Upper lobe of left lung (tissue), 4 donors: ENCODE results near the gene HAO1.

Experiments
- CTCF ChIP-seq, 6 experiments: fragments of 450-650 bp in 4 of 6; fragments of 200-600 bp in 2 of 6; sonication (generic) in 2 of 6; IDR thresholded peaks; one replicate each; pipeline ENCODE4 v1.5.1; 2016 to 2019; ENCODE audit warnings: antibody characterized with exemption in 6 of 6
- POLR2A ChIP-seq, 4 donors: fragments of 450-650 bp; IDR thresholded peaks; one replicate each; pipeline ENCODE4 v1.5.1; 2016 to 2017; ENCODE audit warnings: antibody characterized with exemption in 4 of 4, mild to moderate bottlenecking in 2 of 4
- POLR2AphosphoS5 ChIP-seq, 2 donors: sonication (generic); formaldehyde crosslinking; IDR thresholded peaks; one replicate each; pipeline ENCODE4 v1.5.1; 2017; ENCODE audit warnings: antibody characterized with exemption in 2 of 2

GRCh38 chr20:7950387-7950786 is 10.1 kb upstream of the HAO1 start:
- TF ChIP-seq CTCF (IDR thresholded peaks at IDR 0.05) (no peak), POLR2AphosphoS5 (IDR thresholded peaks at IDR 0.05) (no peak), POLR2A (IDR thresholded peaks at IDR 0.05) (no peak)
